SU-DHL-6 (cell line): ENCODE data around the gene MIA3.

Experiments
- EZH2phosphoT487 ChIP-seq: fragments of 200-600 bp; sonication (generic), shearing (Covaris generic); conservative IDR thresholded peaks from 2 replicates; pipeline ENCODE4 v1.6.1; 2018; ENCODE audit warnings: mild to moderate bottlenecking, antibody characterized with exemption, low read length, moderate library complexity, mixed read lengths
- TF ChIP-seq, protein P1 (sequence below): fragments of 200-600 bp; sonication (generic); IDR thresholded peaks from one replicate; pipeline ENCODE4 v1.5.1; 2017; ENCODE audit warnings: antibody characterized with exemption, mild to moderate bottlenecking, low read length, moderate library complexity; ENCODE audit not compliant: insufficient read depth, poor library complexity, severe bottlenecking

DNA sequence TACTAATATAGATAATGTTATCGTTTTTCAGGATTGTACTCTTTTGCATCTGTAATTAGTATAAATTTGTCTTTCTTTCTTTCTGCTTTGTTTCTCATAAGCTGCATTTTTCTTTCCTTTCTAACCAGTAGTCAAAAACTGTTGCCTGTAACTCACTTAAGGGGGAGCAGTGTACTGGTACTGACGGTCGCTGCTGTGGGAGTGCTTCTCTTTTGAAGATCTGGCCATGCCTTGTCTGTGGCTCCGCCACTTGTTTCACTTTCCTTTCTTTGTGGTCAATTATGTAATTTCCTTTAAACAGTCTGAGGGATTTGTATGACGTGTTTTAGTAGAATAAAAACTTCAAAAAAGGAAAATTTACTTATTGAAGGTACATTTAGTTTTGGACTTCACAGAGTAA lies 37.0 kb downstream of the MIA3 start:
- TF ChIP-seq, protein P1, sequence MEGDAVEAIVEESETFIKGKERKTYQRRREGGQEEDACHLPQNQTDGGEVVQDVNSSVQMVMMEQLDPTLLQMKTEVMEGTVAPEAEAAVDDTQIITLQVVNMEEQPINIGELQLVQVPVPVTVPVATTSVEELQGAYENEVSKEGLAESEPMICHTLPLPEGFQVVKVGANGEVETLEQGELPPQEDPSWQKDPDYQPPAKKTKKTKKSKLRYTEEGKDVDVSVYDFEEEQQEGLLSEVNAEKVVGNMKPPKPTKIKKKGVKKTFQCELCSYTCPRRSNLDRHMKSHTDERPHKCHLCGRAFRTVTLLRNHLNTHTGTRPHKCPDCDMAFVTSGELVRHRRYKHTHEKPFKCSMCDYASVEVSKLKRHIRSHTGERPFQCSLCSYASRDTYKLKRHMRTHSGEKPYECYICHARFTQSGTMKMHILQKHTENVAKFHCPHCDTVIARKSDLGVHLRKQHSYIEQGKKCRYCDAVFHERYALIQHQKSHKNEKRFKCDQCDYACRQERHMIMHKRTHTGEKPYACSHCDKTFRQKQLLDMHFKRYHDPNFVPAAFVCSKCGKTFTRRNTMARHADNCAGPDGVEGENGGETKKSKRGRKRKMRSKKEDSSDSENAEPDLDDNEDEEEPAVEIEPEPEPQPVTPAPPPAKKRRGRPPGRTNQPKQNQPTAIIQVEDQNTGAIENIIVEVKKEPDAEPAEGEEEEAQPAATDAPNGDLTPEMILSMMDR, result no peak
- TF ChIP-seq EZH2phosphoT487, result no peak
